ENCODE data around the gene FBXO42. TPM values are rescaled to one million over a fixed set of nuclear protein-coding genes. Genes with fewer than 3 reads are reported as not detected.

FBXO42 gene
- total and polyA plus RNA-seq, 9 of the 15 experiments (the other 6 are each of a cell fraction or from before 2014, with no cell fraction given), result 7.2 to 24.8 (median 17.4) TPM

DNA sequence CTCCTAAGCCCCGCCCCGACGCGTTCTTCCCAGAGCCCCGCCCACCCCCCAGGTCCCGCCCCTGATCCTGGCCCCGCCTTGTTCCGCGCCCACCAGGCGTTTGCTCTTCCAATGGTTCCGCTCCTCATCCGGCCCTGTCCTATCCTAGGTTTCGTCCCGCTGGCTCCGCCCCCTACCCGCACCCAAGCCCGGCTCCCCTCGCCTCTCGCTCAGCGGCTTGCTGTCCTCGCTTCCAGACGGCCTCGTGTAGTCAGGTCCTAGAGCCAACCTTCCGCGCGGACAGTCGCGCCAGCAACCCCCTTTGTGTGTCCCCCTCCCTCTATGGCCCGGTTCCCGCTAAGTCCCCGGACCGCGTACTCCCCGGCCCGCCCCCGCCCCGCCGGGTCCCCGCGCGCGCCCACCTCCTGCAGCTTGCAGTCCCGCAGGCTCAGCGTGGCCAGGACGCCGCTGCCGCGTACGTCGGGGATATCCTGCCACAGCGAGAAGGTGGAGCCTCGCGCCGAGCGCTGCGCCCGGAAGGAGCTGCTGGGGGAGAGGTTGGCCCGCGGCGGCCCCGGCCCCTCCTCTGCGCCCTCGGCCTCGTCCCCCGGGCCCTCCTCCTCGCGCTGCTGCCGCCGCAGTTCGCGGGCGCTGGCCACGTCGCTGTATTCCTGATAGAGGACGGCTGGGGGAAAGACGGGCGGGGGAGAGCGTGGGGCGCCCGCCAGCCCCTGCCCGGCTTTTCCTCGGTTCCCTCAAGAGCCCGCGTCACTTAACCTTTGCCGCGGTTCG, 145.5 kb downstream of the FBXO42 start (continued):
- TF ChIP-seq, protein P1, sequence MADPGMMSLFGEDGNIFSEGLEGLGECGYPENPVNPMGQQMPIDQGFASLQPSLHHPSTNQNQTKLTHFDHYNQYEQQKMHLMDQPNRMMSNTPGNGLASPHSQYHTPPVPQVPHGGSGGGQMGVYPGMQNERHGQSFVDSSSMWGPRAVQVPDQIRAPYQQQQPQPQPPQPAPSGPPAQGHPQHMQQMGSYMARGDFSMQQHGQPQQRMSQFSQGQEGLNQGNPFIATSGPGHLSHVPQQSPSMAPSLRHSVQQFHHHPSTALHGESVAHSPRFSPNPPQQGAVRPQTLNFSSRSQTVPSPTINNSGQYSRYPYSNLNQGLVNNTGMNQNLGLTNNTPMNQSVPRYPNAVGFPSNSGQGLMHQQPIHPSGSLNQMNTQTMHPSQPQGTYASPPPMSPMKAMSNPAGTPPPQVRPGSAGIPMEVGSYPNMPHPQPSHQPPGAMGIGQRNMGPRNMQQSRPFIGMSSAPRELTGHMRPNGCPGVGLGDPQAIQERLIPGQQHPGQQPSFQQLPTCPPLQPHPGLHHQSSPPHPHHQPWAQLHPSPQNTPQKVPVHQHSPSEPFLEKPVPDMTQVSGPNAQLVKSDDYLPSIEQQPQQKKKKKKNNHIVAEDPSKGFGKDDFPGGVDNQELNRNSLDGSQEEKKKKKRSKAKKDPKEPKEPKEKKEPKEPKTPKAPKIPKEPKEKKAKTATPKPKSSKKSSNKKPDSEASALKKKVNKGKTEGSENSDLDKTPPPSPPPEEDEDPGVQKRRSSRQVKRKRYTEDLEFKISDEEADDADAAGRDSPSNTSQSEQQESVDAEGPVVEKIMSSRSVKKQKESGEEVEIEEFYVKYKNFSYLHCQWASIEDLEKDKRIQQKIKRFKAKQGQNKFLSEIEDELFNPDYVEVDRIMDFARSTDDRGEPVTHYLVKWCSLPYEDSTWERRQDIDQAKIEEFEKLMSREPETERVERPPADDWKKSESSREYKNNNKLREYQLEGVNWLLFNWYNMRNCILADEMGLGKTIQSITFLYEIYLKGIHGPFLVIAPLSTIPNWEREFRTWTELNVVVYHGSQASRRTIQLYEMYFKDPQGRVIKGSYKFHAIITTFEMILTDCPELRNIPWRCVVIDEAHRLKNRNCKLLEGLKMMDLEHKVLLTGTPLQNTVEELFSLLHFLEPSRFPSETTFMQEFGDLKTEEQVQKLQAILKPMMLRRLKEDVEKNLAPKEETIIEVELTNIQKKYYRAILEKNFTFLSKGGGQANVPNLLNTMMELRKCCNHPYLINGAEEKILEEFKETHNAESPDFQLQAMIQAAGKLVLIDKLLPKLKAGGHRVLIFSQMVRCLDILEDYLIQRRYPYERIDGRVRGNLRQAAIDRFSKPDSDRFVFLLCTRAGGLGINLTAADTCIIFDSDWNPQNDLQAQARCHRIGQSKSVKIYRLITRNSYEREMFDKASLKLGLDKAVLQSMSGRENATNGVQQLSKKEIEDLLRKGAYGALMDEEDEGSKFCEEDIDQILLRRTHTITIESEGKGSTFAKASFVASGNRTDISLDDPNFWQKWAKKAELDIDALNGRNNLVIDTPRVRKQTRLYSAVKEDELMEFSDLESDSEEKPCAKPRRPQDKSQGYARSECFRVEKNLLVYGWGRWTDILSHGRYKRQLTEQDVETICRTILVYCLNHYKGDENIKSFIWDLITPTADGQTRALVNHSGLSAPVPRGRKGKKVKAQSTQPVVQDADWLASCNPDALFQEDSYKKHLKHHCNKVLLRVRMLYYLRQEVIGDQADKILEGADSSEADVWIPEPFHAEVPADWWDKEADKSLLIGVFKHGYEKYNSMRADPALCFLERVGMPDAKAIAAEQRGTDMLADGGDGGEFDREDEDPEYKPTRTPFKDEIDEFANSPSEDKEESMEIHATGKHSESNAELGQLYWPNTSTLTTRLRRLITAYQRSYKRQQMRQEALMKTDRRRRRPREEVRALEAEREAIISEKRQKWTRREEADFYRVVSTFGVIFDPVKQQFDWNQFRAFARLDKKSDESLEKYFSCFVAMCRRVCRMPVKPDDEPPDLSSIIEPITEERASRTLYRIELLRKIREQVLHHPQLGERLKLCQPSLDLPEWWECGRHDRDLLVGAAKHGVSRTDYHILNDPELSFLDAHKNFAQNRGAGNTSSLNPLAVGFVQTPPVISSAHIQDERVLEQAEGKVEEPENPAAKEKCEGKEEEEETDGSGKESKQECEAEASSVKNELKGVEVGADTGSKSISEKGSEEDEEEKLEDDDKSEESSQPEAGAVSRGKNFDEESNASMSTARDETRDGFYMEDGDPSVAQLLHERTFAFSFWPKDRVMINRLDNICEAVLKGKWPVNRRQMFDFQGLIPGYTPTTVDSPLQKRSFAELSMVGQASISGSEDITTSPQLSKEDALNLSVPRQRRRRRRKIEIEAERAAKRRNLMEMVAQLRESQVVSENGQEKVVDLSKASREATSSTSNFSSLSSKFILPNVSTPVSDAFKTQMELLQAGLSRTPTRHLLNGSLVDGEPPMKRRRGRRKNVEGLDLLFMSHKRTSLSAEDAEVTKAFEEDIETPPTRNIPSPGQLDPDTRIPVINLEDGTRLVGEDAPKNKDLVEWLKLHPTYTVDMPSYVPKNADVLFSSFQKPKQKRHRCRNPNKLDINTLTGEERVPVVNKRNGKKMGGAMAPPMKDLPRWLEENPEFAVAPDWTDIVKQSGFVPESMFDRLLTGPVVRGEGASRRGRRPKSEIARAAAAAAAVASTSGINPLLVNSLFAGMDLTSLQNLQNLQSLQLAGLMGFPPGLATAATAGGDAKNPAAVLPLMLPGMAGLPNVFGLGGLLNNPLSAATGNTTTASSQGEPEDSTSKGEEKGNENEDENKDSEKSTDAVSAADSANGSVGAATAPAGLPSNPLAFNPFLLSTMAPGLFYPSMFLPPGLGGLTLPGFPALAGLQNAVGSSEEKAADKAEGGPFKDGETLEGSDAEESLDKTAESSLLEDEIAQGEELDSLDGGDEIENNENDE (IDR thresholded peaks at IDR 0.05; ENCODE audit: low read depth, low read length), result no peak
- TF ChIP-seq ZHX1 (conservative IDR thresholded peaks at IDR 0.05; ENCODE audit: low read length) (0 out of 2 replicates have a peak, but pooled peaks have one; percentile 49), ZNF174 (CRISPR knock-in tag; IDR thresholded peaks at IDR 0.05) (no peak), ZNF165 (CRISPR knock-in tag; IDR thresholded peaks at IDR 0.05; ENCODE audit: borderline replicate concordance) (no peak), ZNF324 (CRISPR knock-in tag; IDR thresholded peaks at IDR 0.05) (no peak), JUNB (CRISPR knock-in tag; conservative IDR thresholded peaks at IDR 0.05) (no peak), TAF1 (IDR thresholded peaks at IDR 0.05; ENCODE audit: control insufficient read depth, extremely low read depth, insufficient read depth, low read length, severe bottlenecking) (peak; percentile 73)
- TF ChIP-seq, protein P2, sequence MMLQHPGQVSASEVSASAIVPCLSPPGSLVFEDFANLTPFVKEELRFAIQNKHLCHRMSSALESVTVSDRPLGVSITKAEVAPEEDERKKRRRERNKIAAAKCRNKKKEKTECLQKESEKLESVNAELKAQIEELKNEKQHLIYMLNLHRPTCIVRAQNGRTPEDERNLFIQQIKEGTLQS (IDR thresholded peaks at IDR 0.05), result no peak
- TF ChIP-seq, protein P2 (CRISPR knock-in tag; conservative IDR thresholded peaks at IDR 0.05), result peak; percentile 57
- TF ChIP-seq, protein P3, sequence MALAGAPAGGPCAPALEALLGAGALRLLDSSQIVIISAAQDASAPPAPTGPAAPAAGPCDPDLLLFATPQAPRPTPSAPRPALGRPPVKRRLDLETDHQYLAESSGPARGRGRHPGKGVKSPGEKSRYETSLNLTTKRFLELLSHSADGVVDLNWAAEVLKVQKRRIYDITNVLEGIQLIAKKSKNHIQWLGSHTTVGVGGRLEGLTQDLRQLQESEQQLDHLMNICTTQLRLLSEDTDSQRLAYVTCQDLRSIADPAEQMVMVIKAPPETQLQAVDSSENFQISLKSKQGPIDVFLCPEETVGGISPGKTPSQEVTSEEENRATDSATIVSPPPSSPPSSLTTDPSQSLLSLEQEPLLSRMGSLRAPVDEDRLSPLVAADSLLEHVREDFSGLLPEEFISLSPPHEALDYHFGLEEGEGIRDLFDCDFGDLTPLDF (CRISPR knock-in tag; IDR thresholded peaks at IDR 0.05), result peak; percentile 83

Measured in K562 (cell line).